GM12865 (cell line): ENCODE results near the gene LENEP.

Experiments used
- DNase-seq: peaks from one replicate; pipeline ENCODE4 v3.0.0; 2010; ENCODE audit warnings: low read depth
- H3K4me3 ChIP-seq: 2 replicates; pipeline ENCODE4 v1.5.1; 2011; ENCODE audit warnings: mild to moderate bottlenecking, low read depth, low read length, control low read depth
- TF ChIP-seq, protein P1 (sequence below): IDR thresholded peaks from 2 replicates; pipeline ENCODE4 v1.5.1; 2011; ENCODE audit warnings: low read length, control low read depth, low read depth, inconsistent platforms; ENCODE audit not compliant: insufficient read depth; ENCODE audit errors: missing control alignments

Gene LENEP

DNA sequence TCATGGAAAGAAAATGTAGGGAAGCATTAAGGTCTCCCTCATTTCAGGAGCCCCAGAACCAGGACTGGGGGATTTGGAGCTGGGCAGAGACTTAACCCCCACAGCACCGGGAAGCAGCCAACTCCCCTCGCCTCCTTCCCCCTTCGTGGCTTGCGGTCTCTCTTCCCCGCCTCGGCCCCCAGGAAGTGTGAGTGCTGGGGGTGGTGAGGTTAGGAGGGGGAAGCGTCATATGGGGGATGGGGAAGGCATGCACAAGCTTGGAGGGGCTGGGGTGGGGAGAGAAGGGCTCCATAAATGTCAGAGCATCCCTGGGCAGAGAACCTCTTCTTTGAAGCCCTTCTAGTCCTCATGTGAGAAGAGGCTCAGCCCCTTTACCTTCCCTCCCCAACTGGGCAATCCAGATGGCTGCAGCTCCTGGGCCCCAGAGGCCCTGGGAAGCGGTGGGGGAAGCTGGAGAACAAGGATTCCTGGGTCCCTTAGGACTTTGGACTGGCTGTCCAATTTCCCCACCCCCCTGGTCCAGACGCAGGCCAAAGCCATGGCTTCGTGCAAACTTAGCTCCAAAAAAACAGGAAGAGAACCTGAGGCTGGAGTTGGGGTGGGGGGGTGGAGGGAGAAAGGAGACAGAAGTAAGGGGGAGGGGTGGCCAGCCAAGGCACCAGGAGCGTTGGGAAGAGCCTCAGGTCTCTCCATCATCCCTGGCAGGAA, 17.0 kb downstream of the LENEP start:
- no peak overlapping the region for H3K4me3 ChIP-seq
- no peak for DNase-seq
- TF ChIP-seq, protein P1, sequence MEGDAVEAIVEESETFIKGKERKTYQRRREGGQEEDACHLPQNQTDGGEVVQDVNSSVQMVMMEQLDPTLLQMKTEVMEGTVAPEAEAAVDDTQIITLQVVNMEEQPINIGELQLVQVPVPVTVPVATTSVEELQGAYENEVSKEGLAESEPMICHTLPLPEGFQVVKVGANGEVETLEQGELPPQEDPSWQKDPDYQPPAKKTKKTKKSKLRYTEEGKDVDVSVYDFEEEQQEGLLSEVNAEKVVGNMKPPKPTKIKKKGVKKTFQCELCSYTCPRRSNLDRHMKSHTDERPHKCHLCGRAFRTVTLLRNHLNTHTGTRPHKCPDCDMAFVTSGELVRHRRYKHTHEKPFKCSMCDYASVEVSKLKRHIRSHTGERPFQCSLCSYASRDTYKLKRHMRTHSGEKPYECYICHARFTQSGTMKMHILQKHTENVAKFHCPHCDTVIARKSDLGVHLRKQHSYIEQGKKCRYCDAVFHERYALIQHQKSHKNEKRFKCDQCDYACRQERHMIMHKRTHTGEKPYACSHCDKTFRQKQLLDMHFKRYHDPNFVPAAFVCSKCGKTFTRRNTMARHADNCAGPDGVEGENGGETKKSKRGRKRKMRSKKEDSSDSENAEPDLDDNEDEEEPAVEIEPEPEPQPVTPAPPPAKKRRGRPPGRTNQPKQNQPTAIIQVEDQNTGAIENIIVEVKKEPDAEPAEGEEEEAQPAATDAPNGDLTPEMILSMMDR: no peak

DNA sequence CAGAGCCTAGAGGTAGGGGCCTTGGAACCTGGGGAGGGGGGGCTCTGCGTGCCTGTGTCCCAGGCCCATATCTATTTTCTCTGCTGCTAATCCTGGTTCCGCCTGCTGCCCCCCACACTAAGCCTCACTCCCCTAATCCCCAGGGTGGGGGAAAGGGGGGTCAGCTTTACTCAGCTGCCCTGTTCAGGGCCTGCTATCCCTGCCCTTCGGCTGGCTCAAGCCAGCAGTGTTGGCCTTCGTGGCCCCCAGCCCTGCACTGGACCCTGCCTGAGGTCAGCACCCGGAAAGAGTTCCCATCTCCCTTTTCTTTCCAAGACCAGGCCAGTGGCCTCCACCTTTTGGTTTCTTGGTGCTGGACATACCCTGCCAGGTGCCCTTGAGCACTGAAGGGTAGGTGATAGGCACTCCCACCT, 17.6 kb downstream of the LENEP start:
- no peak for DNase-seq
- H3K4me3 ChIP-seq: no peak overlapping the region

DNA sequence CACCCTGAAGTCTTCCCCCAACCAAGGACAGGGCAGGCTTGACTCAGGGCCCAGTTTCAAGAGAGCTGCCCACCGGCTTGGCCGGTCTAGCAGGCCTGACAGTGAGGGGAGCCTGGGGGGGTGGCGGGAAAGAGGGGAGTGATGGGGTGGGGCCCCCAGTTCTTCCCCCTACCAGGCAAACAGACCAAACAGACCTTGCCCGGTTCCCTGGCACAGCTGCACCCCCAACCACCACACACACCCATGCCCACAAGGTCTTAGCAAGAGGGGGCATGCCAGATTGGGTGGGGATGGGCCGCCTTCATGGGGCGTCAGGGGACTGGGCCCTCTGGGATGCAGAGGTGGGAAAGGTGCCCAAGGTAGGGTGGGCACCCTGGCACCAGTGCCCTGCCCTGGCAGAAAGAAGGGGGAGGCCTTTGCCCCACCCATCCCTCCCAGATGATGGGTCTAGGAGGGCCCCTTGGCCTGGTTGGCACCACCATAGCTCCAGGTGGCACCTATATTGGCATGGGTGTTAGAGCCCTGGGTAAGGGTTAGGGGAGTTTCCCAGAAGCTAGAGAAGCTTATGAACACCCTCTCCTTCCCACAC, 18.1 kb downstream of the LENEP start:
- no peak for DNase-seq
- TF ChIP-seq, protein P1: no peak
- no peak overlapping the region for H3K4me3 ChIP-seq

More for the DNA sequence above, 17.6 kb downstream of the LENEP start:
- TF ChIP-seq, protein P1: no peak

DNA sequence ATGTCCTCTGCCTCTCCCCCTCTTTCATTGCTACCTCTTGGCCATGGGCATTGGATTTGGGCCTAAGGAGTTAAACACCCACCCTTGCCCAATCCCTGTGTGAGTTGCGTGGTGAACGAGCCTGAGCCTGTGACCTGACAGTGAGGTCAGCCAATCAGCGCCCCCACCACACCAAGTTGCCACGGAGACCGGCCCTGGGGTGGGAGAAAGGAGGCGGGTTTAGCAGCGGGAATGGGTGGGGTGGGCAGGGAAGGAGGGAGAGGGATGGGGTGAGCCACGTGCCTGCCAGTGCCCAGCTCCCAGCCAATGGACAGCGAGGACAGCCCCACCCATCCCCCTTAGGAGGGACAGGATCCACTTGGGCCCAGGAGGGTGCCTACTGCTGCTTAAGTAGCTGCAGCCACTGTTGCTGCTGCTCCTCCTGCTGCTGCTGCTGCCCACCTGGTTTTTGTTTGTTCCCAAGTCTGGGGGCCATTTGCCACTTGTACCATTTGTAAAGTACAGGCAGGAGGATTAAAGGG, 18.7 kb downstream of the LENEP start:
- no peak overlapping the region for H3K4me3 ChIP-seq
- TF ChIP-seq, protein P1: no peak
- DNase-seq: no peak

GRCh38 chr1:155012776-155013602, 19.6 kb downstream of the LENEP start:
- TF ChIP-seq, protein P1: no peak
- no peak overlapping the region for H3K4me3 ChIP-seq
- DNase-seq: no peak

DNA sequence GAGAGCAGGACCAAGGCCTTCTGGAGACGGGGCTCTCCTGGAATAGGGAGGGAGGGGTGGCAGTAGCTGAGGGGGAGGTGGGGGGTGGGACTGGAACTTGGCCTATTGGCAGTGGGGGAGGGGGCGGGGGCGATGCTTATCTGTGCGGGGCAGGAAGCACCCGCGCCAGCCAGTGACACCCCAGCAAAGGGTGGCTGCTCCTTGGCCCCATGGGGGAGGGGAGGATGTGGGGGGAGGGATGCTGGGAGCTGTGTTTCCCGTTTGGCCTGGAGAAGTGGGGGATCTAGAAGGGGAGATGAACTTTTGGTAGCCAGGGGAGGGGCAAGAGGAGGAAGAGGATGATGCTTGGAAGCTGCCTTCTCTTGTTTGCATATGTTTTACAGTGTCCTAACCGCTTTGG, 20.2 kb downstream of the LENEP start:
- no peak overlapping the region for H3K4me3 ChIP-seq
- TF ChIP-seq, protein P1: no peak
- no peak for DNase-seq
